ENCODE results near the gene INTS2. TPM values are rescaled to one million over a fixed set of nuclear protein-coding genes. Genes with fewer than 3 reads are reported as not detected.

The INTS2 gene
- total RNA-seq, 4 donors from 2014 or later = 6.7 to 13.2 (median 10.2) TPM

DNA sequence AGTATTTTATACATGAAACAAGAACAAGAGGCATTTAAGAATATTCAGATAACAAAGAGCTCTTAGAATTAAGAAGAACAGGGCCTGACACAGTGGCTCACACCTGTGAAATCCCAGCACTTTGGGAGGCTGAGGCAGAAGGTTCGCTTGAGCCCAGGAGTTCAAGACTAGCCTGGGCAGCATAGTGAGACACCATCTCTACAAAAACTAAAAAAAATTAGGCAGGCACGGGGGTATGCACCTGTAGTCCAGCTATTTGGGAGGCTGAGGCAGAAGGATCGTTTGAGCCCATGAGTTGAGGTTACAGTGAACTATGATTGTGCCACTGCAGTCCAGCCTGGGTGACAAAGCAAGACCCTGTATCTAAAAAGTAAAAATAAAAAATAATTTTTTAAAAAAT, 52.0 kb downstream of the INTS2 start:
- Histone ChIP-seq H3K27ac (no peak overlapping the region), H3K4me3 (no peak overlapping the region), H3K36me3 (peaks cover 0 to 53% (median 0%) of the 10 kb centered on the region in 3 donors), H3K9me3 (no peaks in the 10 kb centered on the region), H3K4me1 (no peaks in the 10 kb centered on the region), H3K27me3 (no peaks in the 10 kb centered on the region)
- DNase-seq = no peak
- TF ChIP-seq, protein P1, sequence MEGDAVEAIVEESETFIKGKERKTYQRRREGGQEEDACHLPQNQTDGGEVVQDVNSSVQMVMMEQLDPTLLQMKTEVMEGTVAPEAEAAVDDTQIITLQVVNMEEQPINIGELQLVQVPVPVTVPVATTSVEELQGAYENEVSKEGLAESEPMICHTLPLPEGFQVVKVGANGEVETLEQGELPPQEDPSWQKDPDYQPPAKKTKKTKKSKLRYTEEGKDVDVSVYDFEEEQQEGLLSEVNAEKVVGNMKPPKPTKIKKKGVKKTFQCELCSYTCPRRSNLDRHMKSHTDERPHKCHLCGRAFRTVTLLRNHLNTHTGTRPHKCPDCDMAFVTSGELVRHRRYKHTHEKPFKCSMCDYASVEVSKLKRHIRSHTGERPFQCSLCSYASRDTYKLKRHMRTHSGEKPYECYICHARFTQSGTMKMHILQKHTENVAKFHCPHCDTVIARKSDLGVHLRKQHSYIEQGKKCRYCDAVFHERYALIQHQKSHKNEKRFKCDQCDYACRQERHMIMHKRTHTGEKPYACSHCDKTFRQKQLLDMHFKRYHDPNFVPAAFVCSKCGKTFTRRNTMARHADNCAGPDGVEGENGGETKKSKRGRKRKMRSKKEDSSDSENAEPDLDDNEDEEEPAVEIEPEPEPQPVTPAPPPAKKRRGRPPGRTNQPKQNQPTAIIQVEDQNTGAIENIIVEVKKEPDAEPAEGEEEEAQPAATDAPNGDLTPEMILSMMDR (IDR thresholded peaks at IDR 0.05) = no peak
- no peak for TF ChIP-seq POLR2A (IDR thresholded peaks at IDR 0.05)

DNA sequence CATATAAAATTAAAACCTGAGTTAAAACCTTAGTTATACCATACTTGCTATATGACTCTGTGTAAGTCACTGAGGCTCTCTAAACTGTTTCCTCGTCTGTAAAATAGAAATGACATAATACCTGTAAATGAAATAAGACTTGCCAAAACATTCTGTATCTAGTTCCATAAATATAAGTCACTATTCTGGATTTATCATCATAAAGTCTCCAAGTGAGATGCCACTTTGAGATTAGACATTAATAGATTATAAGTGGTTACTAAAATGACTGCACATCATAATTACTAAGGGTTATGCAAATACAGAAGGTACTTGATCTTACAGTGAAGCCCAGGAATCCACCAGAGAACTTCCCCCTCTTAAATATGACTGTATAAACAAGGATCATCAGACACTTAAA, 52.5 kb downstream of the INTS2 start:
- Histone ChIP-seq H3K4me3 (no peak overlapping the region), H3K9me3 (no peaks in the 10 kb centered on the region), H3K27ac (no peak overlapping the region), H3K4me1 (no peaks in the 10 kb centered on the region), H3K27me3 (no peaks in the 10 kb centered on the region), H3K36me3 (peaks cover 0 to 55% (median 0%) of the 10 kb centered on the region in 3 donors)
- TF ChIP-seq POLR2A (IDR thresholded peaks at IDR 0.05) = no peak
- TF ChIP-seq, protein P1 (IDR thresholded peaks at IDR 0.05) = no peak
- no peak for DNase-seq

DNA sequence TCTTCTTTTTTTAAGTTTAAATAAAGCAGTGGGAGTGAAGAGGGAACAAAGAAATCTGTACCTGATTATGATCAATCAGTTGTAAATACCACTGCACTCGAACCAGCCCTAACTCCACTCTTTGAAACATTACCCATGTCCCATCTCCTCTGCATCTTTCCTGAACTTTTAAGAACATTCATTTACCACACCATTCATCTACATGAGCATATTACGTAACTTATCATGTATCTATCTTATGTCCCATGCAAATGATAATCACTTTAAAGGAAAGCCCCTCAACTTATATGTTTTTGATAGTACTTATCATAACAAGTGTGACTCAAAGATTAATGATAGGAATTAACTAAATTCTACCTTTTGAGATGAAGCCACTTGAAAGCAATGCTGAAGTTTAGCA, 53.7 kb downstream of the INTS2 start:
- H3K36me3 ChIP-seq = peaks cover 0 to 54% (median 0%) of the 10 kb centered on the region in 3 donors
- H3K4me1 ChIP-seq = no peaks in the 10 kb centered on the region
- H3K9me3 ChIP-seq = no peaks in the 10 kb centered on the region
- H3K4me3 ChIP-seq = no peak overlapping the region
- H3K27ac ChIP-seq = no peak overlapping the region
- H3K27me3 ChIP-seq = no peaks in the 10 kb centered on the region
- no peak for DNase-seq
- no peak for TF ChIP-seq POLR2A (IDR thresholded peaks at IDR 0.05)
- TF ChIP-seq, protein P1 (IDR thresholded peaks at IDR 0.05) = no peak

DNA sequence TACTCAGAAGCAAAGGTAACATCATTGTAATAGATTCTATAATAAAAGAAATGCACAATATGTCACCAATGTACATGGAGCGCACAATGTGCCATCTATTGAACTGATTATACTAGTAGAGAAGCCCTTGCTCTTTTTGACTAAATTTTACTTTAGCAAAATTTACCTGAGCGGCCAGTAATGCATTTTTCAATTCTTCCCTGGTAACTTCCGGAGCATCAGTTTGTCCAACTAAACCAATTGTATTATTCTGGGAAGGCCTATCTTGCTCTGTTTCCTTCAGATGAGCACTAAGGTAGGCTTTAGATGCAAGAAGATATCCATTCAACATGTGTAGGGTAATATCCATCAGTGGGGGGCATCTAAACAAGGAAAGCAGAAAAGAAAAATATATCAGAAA, 55.7 kb downstream of the INTS2 start:
- H3K27me3 ChIP-seq = no peaks in the 10 kb centered on the region
- H3K27ac ChIP-seq = no peak overlapping the region
- H3K36me3 ChIP-seq = peaks cover 0 to 49% (median 0%) of the 10 kb centered on the region in 3 donors
- no peaks in the 10 kb centered on the region for H3K4me1 ChIP-seq
- TF ChIP-seq, protein P1 (IDR thresholded peaks at IDR 0.05) = no peak
- TF ChIP-seq POLR2A (IDR thresholded peaks at IDR 0.05) = no peak
- H3K4me3 ChIP-seq = no peak overlapping the region
- H3K9me3 ChIP-seq = no peaks in the 10 kb centered on the region
- no peak for DNase-seq

DNA sequence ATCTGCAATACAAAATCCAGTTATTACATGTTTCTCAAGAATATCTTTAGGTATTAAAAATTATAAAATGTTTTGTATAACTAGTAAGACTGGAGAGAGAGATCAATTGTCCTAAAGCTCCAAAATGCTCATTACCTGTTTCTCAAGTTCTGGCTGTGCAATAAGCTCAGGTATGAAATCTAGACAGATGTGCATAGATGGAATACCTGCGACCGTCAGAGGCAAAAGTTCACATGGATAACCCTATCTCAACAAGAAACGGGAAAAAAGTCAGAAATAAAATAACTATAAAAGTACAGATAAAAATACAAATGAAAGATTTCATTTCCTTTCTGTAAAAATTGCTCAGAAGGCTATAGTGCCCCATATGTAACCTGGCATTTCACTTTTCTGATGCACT, 58.6 kb downstream of the INTS2 start:
- Histone ChIP-seq H3K27me3 (no peaks in the 10 kb centered on the region), H3K4me1 (peaks cover 0 to 3% (median 0%) of the 10 kb centered on the region in 4 donors), H3K9me3 (no peaks in the 10 kb centered on the region), H3K36me3 (peaks cover 0 to 35% (median 0%) of the 10 kb centered on the region in 3 donors), H3K27ac (no peak overlapping the region), H3K4me3 (no peak overlapping the region)
- TF ChIP-seq POLR2A (IDR thresholded peaks at IDR 0.05) = no peak
- TF ChIP-seq, protein P1 (IDR thresholded peaks at IDR 0.05) = no peak
- no peak for DNase-seq

DNA sequence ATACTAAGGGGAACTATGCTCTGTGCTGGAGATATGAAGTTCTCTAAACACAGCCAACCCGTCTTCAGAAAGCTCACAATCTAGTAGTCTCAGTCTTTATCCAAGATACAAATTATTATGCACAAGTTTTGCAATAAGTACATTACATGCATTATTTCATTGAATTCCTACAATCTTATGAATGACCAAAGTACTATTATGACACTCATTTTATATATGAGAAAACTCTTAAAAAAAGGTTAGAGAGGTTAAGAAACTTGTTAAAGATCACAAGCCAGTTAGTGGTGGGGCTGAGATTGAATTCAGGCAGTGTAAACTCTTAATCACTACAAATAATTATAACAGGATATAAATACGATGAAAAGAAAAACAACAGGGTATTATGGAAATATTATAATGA, 59.7 kb downstream of the INTS2 start:
- TF ChIP-seq, protein P1 (IDR thresholded peaks at IDR 0.05) = no peak
- TF ChIP-seq POLR2A (IDR thresholded peaks at IDR 0.05) = no peak
- H3K4me3 ChIP-seq = no peak overlapping the region
- H3K27ac ChIP-seq = no peak overlapping the region
- no peaks in the 10 kb centered on the region for H3K27me3 ChIP-seq
- peaks cover 0 to 5% (median 0%) of the 10 kb centered on the region in 4 donors for H3K4me1 ChIP-seq
- no peaks in the 10 kb centered on the region for H3K9me3 ChIP-seq
- peaks cover 0 to 35% (median 0%) of the 10 kb centered on the region in 3 donors for H3K36me3 ChIP-seq
- DNase-seq = no peak

Measured in Peyer's patch (tissue), 4 donors.